ENCODE results near the gene FAM9A. TPM values are rescaled to one million over a fixed set of nuclear protein-coding genes. Genes with fewer than 3 reads are reported as not detected.

FAM9A gene
- total RNA-seq, 1 experiment from 2014 or later = not detected

DNA sequence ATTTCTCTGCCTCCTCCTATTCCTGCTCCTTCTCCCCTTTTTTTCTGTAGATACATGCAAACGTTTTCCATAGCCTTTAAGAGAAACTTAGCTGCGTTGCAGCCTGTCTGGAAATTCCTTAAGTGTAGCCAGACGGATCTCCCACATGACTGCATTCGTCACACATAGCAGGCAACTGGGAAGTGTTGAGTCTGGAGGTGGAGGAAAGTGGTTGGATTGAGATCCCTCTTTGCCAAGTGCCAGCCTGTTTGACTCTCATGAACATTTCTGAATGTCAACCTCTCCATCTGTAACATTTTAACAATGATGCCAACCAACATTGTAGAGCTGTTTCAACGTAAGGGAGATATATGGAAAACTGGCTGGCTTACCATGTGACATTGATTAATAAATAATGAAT, 45.1 kb upstream of the FAM9A start:
- Histone ChIP-seq H4K5ac (ENCODE audit: insufficient read length, low read depth, low read length) (no peak overlapping the region), H4K8ac (replicated peaks; ENCODE audit: insufficient read length, low read depth, low read length) (no peak overlapping the region), H2BK120ac (ENCODE audit: low read depth, low read length, poor library complexity, severe bottlenecking) (no peak overlapping the region), H4K20me1 (ENCODE audit: control insufficient read depth, insufficient read depth, insufficient read length) (no peaks in the 10 kb centered on the region), H3K4me2 (ENCODE audit: insufficient read depth, insufficient read length, low read length) (no peak overlapping the region), H3K79me2 (ENCODE audit: insufficient read depth, low read length) (no peaks in the 10 kb centered on the region), H2BK15ac (ENCODE audit: low read depth, low read length) (no peak overlapping the region), H2AFZ (ENCODE audit: low read length) (no peak overlapping the region), H3K23ac (ENCODE audit: insufficient read length, low read depth, low read length) (no peak overlapping the region), H3K79me1 (ENCODE audit: insufficient read depth, low read depth, low read length, poor library complexity, severe bottlenecking) (no peaks in the 10 kb centered on the region), H2BK20ac (ENCODE audit: low read depth, low read length, poor library complexity, severe bottlenecking) (no peak overlapping the region), H3K14ac (ENCODE audit: insufficient read depth, low read length) (no peak overlapping the region), H3K9ac (ENCODE audit: extremely low read depth, insufficient read length, low read length) (no peak overlapping the region), H3T11ph (ENCODE audit: low read length) (no peak overlapping the region), H3K56ac (ENCODE audit: insufficient read length, low read depth, low read length) (no peak overlapping the region), H2BK12ac (ENCODE audit: insufficient read length, low read depth, low read length) (no peak overlapping the region), H3K4ac (ENCODE audit: low read depth, low read length) (no peak overlapping the region), H2AK5ac (ENCODE audit: insufficient read length, low read length) (no peak overlapping the region), H4K91ac (ENCODE audit: insufficient read length, low read depth, low read length) (no peak overlapping the region), H3K18ac (ENCODE audit: insufficient read length, low read depth, low read length) (no peak overlapping the region), H3K9me3 (ENCODE audit: control insufficient read depth, low read depth, low read length) (no peaks in the 10 kb centered on the region), H2BK5ac (ENCODE audit: insufficient read length, low read length) (no peak overlapping the region), H3K27ac (ENCODE audit: insufficient read length, low read depth, low read length) (no peak overlapping the region), H3K4me1 (ENCODE audit: insufficient read depth, low read length) (no peaks in the 10 kb centered on the region), H3K23me2 (ENCODE audit: insufficient read length, low read depth, low read length, poor library complexity, severe bottlenecking) (no peaks in the 10 kb centered on the region), H3K27me3 (ENCODE audit: insufficient read depth, low read length) (no peaks in the 10 kb centered on the region)
- Mint-ChIP-seq H3K9me3 (peaks cover 0 to 38% of the 10 kb centered on the region in 2 experiments; a peak in 2 of 5 replicates), H3K27ac (no peak overlapping the region), H3K36me3 (ENCODE audit: insufficient read depth in 1 of 3, low read depth in 3 of 3) (no peaks in the 10 kb centered on the region; a peak in 1 of 7 replicates), H3K4me1 (no peaks in the 10 kb centered on the region), H3K4me3 (no peak overlapping the region), H3K27me3 (ENCODE audit: low read depth) (peaks cover 4% of the 10 kb centered on the region; the same call in 1 of the 2 replicates)
- TF ChIP-seq, protein P1, sequence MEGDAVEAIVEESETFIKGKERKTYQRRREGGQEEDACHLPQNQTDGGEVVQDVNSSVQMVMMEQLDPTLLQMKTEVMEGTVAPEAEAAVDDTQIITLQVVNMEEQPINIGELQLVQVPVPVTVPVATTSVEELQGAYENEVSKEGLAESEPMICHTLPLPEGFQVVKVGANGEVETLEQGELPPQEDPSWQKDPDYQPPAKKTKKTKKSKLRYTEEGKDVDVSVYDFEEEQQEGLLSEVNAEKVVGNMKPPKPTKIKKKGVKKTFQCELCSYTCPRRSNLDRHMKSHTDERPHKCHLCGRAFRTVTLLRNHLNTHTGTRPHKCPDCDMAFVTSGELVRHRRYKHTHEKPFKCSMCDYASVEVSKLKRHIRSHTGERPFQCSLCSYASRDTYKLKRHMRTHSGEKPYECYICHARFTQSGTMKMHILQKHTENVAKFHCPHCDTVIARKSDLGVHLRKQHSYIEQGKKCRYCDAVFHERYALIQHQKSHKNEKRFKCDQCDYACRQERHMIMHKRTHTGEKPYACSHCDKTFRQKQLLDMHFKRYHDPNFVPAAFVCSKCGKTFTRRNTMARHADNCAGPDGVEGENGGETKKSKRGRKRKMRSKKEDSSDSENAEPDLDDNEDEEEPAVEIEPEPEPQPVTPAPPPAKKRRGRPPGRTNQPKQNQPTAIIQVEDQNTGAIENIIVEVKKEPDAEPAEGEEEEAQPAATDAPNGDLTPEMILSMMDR (conservative IDR thresholded peaks at IDR 0.05) = no peak
- no CpG with 5 or more reads among the region's 5 CpGs for WGBS (ENCODE audit: extremely low coverage, insufficient read length, low lambda C conversion rate)
- no peak for DNase-seq
